ENCODE results near the gene HEBP2.
"Not testable (repeated sequence)": the region's sequence is repeated elsewhere in the genome, so short reads cannot be mapped to it uniquely, and the experiment has no call there.

HEBP2 gene, protein sequence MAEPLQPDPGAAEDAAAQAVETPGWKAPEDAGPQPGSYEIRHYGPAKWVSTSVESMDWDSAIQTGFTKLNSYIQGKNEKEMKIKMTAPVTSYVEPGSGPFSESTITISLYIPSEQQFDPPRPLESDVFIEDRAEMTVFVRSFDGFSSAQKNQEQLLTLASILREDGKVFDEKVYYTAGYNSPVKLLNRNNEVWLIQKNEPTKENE

DNA sequence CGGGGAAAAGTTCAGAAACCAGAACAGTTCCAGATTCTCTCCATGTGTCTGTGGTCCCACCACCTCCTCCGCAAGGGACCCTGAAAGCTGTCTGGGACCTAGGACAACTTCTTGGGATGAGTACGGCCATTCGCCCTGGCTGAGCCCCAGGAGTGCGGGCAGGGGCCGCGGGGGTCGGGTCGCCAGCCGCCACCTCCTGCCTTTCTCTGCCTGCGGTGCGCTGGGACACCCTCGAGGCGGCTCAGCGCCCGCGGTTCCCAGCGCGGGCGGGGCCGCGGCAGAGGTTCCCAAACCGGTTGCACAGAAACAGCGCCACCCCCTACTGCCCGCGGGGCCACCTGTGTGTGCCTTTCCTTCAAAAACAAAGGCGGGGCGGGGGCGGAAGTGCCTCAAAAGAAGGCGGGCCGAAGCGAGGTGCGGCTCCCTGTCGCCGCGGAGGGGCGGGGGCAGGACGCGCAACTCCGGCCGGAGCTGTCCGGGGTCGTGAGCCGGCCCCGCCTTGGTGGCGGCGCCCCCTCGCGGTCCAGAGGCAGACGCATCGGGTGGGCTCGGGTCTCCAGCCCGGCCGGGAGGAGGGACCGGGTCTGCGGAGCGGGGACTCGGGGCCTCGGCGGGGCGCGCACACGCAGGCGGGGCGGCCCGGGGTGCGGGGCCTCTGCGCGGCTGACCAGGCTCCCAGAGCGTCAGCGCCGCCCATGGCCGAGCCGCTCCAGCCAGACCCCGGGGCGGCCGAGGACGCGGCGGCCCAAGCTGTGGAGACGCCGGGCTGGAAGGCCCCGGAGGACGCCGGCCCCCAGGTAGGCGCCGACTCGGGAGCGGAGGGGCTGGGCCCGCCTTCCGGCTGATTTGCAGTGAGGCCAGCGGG, at the start of gene HEBP2:
TSS of gene HEBP2 (plus strand) at position 423 of the 865 bp plus-strand sequence. CDS start at position 696, 273 bp downstream.
- Histone ChIP-seq H3K27ac (ENCODE audit: low read length) (peak within 1 kb of the TSS; percentile 52), H3K36me3 (ENCODE audit: control insufficient read depth, low read depth, low read length) (peaks cover 26% of the 10 kb centered on the region), H3K4me3 (ENCODE audit: low read length) (peak within 1 kb of the TSS; percentile 72), H3K9me3 (ENCODE audit: control insufficient read depth, low read depth, low read length) (no peaks in the 10 kb centered on the region), H3K9ac (ENCODE audit: low read length) (peak within 1 kb of the TSS; percentile 78), H3K27me3 (ENCODE audit: control insufficient read depth, insufficient read depth, low read length) (no peaks in the 10 kb centered on the region), H3K4me1 (ENCODE audit: control insufficient read depth, low read depth, low read length) (no peaks in the 10 kb centered on the region)

DNA sequence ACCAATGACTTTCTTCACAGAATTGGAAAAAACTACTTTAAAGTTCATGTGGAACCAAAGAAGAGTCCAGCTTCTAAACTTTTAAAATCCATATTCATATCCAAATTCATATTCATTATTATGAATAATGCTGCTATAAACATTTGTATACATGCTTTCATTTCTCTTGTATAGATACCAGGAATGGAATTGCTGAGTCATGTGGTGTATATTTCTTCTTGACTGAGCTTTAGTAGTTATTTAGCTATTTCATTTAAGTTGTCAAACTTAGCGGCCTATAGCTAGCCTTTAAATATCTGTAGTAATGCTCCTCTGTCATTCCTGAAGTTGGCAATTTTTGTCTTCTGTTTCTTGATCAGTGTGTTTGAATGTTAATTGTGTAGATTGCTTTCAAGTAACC, 46.1 kb upstream of the HEBP2 start:
- H3K27me3 ChIP-seq (ENCODE audit: control insufficient read depth, insufficient read depth, low read length), result no peaks in the 10 kb centered on the region
- H3K36me3 ChIP-seq (ENCODE audit: control insufficient read depth, low read depth, low read length), result no peaks in the 10 kb centered on the region
- H3K9ac ChIP-seq (ENCODE audit: low read length), result no peak overlapping the region
- no peak overlapping the region for H3K4me3 ChIP-seq (ENCODE audit: low read length)
- no peaks in the 10 kb centered on the region for H3K4me1 ChIP-seq (ENCODE audit: control insufficient read depth, low read depth, low read length)
- no peaks in the 10 kb centered on the region for H3K9me3 ChIP-seq (ENCODE audit: control insufficient read depth, low read depth, low read length)
- H3K27ac ChIP-seq (ENCODE audit: low read length), result no peak overlapping the region

DNA sequence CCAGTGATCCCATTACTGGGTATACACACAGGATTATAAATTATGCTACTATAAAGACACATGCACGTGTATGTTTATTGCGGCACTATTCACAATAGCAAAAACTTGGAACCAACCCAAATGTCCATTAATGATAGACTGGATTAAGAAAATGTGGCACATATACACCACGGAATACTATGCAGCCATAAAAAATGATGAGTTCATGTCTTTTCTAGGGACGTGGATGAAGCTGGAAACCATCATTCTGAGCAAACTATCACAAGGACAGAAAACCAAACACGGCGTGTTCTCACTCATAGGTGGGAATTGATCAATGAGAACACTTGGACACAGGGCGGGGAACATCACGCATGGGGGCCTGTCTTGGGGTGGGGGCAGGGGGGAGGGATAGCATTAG, 35.3 kb upstream of the HEBP2 start:
- not testable (repeated sequence) for H3K9ac ChIP-seq (ENCODE audit: low read length); H3K4me1 ChIP-seq (ENCODE audit: control insufficient read depth, low read depth, low read length); H3K4me3 ChIP-seq (ENCODE audit: low read length); H3K27ac ChIP-seq (ENCODE audit: low read length); H3K9me3 ChIP-seq (ENCODE audit: control insufficient read depth, low read depth, low read length); H3K36me3 ChIP-seq (ENCODE audit: control insufficient read depth, low read depth, low read length); H3K27me3 ChIP-seq (ENCODE audit: control insufficient read depth, insufficient read depth, low read length)

DNA sequence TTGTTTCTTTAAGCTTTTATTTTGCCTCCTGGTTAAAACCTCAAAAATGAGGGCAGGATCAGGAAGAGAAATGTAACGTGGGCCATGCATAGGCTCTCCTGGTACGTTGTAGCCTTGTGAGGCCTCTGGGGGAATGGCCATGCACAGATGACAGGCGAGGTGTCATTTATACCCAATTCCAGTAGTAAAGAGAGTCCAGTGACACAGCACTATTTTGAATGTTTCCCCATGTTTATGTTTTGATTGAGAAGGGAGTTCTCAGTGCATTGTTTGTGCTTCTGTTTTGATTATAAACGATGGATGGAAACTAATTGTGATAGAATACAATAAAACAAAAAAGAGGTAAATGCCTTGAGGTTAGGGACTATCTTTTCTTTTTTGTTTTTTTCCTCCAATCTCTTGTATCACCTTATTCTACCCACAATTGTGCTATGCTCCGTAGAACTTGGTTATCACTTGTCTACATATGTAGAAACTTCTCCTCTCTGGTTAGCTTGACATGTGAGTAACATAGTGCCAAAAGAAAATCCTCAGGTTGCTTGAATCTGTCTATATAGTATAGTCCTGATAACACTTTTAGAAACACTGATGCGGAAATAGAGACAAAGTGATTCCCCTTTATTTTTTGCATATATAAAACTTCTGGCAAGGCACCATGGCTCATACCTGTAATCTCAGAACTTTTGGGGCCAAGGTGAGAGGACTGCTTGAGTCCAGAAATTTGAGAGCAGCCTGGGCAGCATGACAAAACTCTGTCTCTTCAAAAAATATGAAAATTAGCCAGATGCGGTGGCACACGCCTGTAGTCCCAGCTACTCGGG, 33.2 kb upstream of the HEBP2 start:
- H3K27me3 ChIP-seq (ENCODE audit: control insufficient read depth, insufficient read depth, low read length), result no peaks in the 10 kb centered on the region
- no peak overlapping the region for H3K9ac ChIP-seq (ENCODE audit: low read length)
- no peak overlapping the region for H3K27ac ChIP-seq (ENCODE audit: low read length)
- H3K4me3 ChIP-seq (ENCODE audit: low read length), result no peak overlapping the region
- H3K9me3 ChIP-seq (ENCODE audit: control insufficient read depth, low read depth, low read length), result no peaks in the 10 kb centered on the region
- no peaks in the 10 kb centered on the region for H3K36me3 ChIP-seq (ENCODE audit: control insufficient read depth, low read depth, low read length)
- no peaks in the 10 kb centered on the region for H3K4me1 ChIP-seq (ENCODE audit: control insufficient read depth, low read depth, low read length)

DNA sequence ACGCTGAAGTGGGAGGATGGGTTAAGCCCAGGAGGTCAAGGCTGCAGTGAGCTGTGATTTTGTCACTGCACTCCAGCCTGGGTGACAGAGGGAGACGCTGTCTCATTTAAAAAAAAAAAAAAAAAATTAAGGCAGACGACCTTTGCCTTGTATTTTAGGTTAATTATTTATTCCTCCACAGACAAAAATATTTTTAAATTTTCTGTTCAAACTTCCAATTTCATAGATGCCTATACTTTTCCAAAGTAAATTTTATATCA, 32.6 kb upstream of the HEBP2 start:
- Histone ChIP-seq H3K27ac (ENCODE audit: low read length) (no peak overlapping the region), H3K4me1 (ENCODE audit: control insufficient read depth, low read depth, low read length) (no peaks in the 10 kb centered on the region), H3K36me3 (ENCODE audit: control insufficient read depth, low read depth, low read length) (no peaks in the 10 kb centered on the region), H3K9me3 (ENCODE audit: control insufficient read depth, low read depth, low read length) (no peaks in the 10 kb centered on the region), H3K27me3 (ENCODE audit: control insufficient read depth, insufficient read depth, low read length) (no peaks in the 10 kb centered on the region), H3K9ac (ENCODE audit: low read length) (no peak overlapping the region), H3K4me3 (ENCODE audit: low read length) (no peak overlapping the region)

DNA sequence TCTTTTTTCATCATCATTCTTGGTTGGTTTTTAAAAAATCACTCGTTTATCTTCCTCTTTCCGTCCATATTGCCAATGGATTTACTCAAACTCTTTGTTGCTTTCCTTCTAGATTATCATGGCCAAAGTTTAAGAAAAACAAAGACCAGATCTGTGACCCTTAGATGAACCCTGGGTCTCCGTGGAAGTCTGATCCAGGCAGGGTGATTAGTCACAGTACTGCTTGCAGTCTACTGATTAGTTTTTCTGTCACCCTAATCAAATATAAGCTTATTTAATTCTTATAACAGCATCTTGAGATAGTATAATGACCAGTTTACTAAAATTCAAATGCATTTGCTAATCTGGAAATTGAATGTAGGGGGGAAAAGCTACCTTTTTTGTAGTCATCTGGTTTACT, 32.3 kb upstream of the HEBP2 start:
- Histone ChIP-seq H3K9ac (ENCODE audit: low read length) (no peak overlapping the region), H3K27ac (ENCODE audit: low read length) (no peak overlapping the region), H3K9me3 (ENCODE audit: control insufficient read depth, low read depth, low read length) (no peaks in the 10 kb centered on the region), H3K36me3 (ENCODE audit: control insufficient read depth, low read depth, low read length) (no peaks in the 10 kb centered on the region), H3K4me1 (ENCODE audit: control insufficient read depth, low read depth, low read length) (no peaks in the 10 kb centered on the region), H3K4me3 (ENCODE audit: low read length) (no peak overlapping the region), H3K27me3 (ENCODE audit: control insufficient read depth, insufficient read depth, low read length) (no peaks in the 10 kb centered on the region)

DNA sequence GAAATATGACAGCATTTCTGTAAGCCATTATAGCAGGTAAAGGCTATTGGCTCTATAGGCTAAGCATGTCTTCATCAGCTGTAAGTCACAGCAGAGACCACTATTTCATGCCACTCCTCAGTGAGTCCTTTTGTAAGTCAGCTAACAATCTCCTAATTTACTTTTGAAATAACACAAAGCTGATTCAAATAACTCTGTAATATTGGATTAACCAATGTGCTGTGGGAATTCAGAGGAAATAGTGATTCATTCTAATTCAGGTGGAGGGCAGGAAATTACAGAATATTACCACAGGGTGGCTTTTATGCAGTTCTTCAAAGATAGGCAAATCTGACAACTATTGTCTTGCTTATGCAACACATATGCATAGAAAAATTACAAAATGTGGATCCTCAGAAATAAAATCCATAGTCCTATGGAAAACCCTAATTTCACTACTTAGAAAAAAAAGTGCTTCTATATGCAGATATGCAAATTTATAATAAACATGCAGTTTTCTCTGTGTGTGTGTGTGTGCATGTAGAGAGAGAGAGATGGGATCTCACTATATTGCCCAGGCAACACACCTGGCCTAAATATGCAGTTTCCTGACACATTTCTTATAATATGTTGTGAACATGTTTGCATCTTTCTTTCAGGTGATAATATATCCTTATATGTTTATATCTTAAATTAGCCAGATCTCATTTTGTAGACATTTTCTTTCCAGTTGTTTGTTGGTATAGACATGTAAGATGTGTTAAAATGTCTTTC, 31.1 kb upstream of the HEBP2 start:
- peaks cover under 1% of the 10 kb centered on the region for H3K4me1 ChIP-seq (ENCODE audit: control insufficient read depth, low read depth, low read length)
- no peak overlapping the region for H3K4me3 ChIP-seq (ENCODE audit: low read length)
- no peaks in the 10 kb centered on the region for H3K36me3 ChIP-seq (ENCODE audit: control insufficient read depth, low read depth, low read length)
- no peaks in the 10 kb centered on the region for H3K27me3 ChIP-seq (ENCODE audit: control insufficient read depth, insufficient read depth, low read length)
- no peaks in the 10 kb centered on the region for H3K9me3 ChIP-seq (ENCODE audit: control insufficient read depth, low read depth, low read length)
- no peak overlapping the region for H3K9ac ChIP-seq (ENCODE audit: low read length)
- no peak overlapping the region for H3K27ac ChIP-seq (ENCODE audit: low read length)

DNA sequence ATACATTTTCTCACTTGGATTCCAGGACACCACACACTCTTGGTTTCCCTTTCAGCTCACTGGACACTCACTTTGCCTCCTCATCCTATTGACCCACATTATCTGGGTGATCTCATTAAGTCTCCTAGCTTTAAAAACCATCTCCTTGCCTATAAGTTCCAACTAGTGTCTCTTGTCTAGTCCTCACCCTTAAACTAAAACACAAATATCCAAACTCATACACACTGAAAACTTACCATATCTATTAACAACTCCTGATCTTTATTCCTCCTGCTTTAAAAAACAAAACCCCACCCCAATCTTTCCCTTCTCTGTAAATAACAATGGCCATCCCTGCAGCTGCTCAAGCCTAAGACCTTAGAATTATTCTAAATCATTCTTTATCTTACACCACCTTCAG, 29.8 kb upstream of the HEBP2 start:
- no peak overlapping the region for H3K4me3 ChIP-seq (ENCODE audit: low read length)
- no peak overlapping the region for H3K9ac ChIP-seq (ENCODE audit: low read length)
- H3K27ac ChIP-seq (ENCODE audit: low read length), result no peak overlapping the region
- no peaks in the 10 kb centered on the region for H3K27me3 ChIP-seq (ENCODE audit: control insufficient read depth, insufficient read depth, low read length)
- peaks cover 10% of the 10 kb centered on the region for H3K4me1 ChIP-seq (ENCODE audit: control insufficient read depth, low read depth, low read length)
- no peaks in the 10 kb centered on the region for H3K36me3 ChIP-seq (ENCODE audit: control insufficient read depth, low read depth, low read length)
- no peaks in the 10 kb centered on the region for H3K9me3 ChIP-seq (ENCODE audit: control insufficient read depth, low read depth, low read length)

DNA sequence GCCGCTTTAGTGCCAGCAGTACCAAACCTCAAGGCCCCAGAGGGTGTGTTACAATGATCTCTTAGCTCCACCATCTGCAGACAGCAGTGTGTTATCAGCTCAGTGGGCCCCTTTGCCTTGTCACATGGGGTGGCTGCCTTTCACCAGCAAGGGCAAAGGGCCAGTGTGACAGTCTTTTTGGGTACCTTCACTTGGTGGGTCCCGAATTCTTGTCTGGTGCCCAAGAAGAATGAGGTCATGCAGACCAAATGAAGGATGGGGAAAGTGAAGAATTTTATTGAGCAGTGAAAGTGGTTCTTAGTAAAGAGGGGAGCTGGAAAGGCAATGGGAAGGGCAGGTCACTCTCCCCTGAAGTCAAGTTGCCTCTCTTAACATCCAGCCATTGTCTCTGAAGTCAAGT, 29.2 kb upstream of the HEBP2 start:
- Histone ChIP-seq H3K9ac (ENCODE audit: low read length) (no peak overlapping the region), H3K9me3 (ENCODE audit: control insufficient read depth, low read depth, low read length) (no peaks in the 10 kb centered on the region), H3K4me3 (ENCODE audit: low read length) (no peak overlapping the region), H3K27ac (ENCODE audit: low read length) (no peak overlapping the region), H3K27me3 (ENCODE audit: control insufficient read depth, insufficient read depth, low read length) (no peaks in the 10 kb centered on the region), H3K36me3 (ENCODE audit: control insufficient read depth, low read depth, low read length) (no peaks in the 10 kb centered on the region), H3K4me1 (ENCODE audit: control insufficient read depth, low read depth, low read length) (peaks cover 10% of the 10 kb centered on the region)

DNA sequence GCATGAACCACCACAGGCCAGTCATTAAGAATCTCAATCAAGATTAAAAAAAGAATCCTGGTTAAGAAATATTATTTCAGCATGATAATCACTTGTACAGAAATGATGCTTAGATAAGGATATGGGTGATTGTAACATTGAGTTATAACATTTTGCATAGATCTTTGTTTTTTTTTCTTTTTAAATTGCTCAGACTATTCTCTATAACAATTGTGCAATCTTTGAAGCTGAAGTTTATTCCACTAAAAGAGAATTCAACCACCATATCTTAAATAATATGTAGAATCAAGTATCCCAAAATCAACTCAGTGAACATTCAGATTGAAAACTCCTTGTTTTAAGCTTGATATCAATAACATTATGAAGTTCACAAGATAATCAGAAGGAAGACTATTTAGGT, 27.0 kb upstream of the HEBP2 start:
- no peaks in the 10 kb centered on the region for H3K27me3 ChIP-seq (ENCODE audit: control insufficient read depth, insufficient read depth, low read length)
- peaks cover 10% of the 10 kb centered on the region for H3K4me1 ChIP-seq (ENCODE audit: control insufficient read depth, low read depth, low read length)
- H3K9me3 ChIP-seq (ENCODE audit: control insufficient read depth, low read depth, low read length), result no peaks in the 10 kb centered on the region
- no peaks in the 10 kb centered on the region for H3K36me3 ChIP-seq (ENCODE audit: control insufficient read depth, low read depth, low read length)
- H3K9ac ChIP-seq (ENCODE audit: low read length), result no peak overlapping the region
- H3K4me3 ChIP-seq (ENCODE audit: low read length), result no peak overlapping the region
- H3K27ac ChIP-seq (ENCODE audit: low read length), result no peak overlapping the region

DNA sequence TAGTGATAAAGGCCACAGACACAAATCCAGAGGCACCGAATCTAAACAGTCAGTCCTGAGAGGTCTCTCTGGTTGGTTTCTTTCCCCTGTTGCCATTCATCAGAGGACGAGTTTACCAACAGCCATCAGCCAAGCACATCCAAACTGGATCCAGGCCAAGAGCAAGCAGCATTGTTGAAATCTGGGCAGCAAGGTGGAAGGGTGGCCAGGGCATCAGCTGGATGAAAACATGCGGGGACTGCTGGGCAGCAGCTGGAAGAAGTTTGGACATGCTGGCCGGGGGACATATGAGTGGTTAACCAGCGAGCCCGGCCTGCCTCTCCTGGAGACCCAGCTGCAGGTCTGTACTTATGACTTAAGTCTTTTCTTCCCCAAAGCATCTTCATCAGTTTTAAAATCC, 26.2 kb upstream of the HEBP2 start, which contains the start of gene SMIM28:
TSS of gene SMIM28 (plus strand) at position 62 of the 400 bp plus-strand sequence. CDS start at position 230, 168 bp downstream.
- no peak within 1 kb of the TSS for H3K4me3 ChIP-seq (ENCODE audit: low read length)
- H3K9me3 ChIP-seq (ENCODE audit: control insufficient read depth, low read depth, low read length), result no peaks in the 10 kb centered on the region
- H3K9ac ChIP-seq (ENCODE audit: low read length), result no peak within 1 kb of the TSS
- H3K27ac ChIP-seq (ENCODE audit: low read length), result no peak within 1 kb of the TSS
- H3K27me3 ChIP-seq (ENCODE audit: control insufficient read depth, insufficient read depth, low read length), result no peaks in the 10 kb centered on the region
- H3K36me3 ChIP-seq (ENCODE audit: control insufficient read depth, low read depth, low read length), result no peaks in the 10 kb centered on the region
- peaks cover 10% of the 10 kb centered on the region for H3K4me1 ChIP-seq (ENCODE audit: control insufficient read depth, low read depth, low read length)
